Lower leg skin (tissue), 4 donors: ENCODE measurements around the gene SLC24A1. TPM values are rescaled to one million over a fixed set of nuclear protein-coding genes. Genes with fewer than 3 reads are reported as not detected.
"Not testable (repeated sequence)": the region's sequence is repeated elsewhere in the genome, so short reads cannot be mapped to it uniquely, and the experiment has no call there.

Source experiments
- DNase-seq, 2 donors: peaks; one replicate each; pipeline ENCODE4 v3.0.0-alpha.2; 2019; ENCODE audit warnings: low spot score in 2 of 2
- H3K4me3 ChIP-seq: fragments of 200-600 bp; sonication (generic); 2 replicates; pipeline ENCODE4 v1.5.1; 2017; ENCODE audit warnings: mild to moderate bottlenecking, low read depth; ENCODE audit not compliant: poor library complexity, severe bottlenecking
- POLR2A ChIP-seq, 2 donors: fragments of 450-650 bp; IDR thresholded peaks; one replicate each; pipeline ENCODE4 v1.6.1; 2016 to 2017; ENCODE audit warnings: antibody characterized with exemption in 2 of 2, mild to moderate bottlenecking in 1 of 2, moderate library complexity in 1 of 2
- WGBS, 2 donors: methylation state at CpG; one replicate each; pipeline ENCODE4 v1.1.5; 2018; 5-methylcytosine and 5-hydroxymethylcytosine counted together
- intact Hi-C: fragments of 100-400 bp; cut with DNase I; formaldehyde crosslinking; loops from one replicate; pipeline ENCODE4 v1.15.0; 2023; ENCODE audit warnings: low total_unique reads
- total RNA-seq, 4 donors: library from RNA; depleted of rRNA; stranded (reverse); fragments of >200 nt; gene quantifications; one replicate each; pipeline ENCODE4 v1.1.0, GENCODE V29; 2016
- TF ChIP-seq, protein P1 (sequence below), 3 donors: fragments of 450-650 bp; IDR thresholded peaks; one replicate each; pipeline ENCODE4 v1.5.1; 2016; ENCODE audit warnings: antibody characterized with exemption in 3 of 3, mild to moderate bottlenecking in 3 of 3, moderate library complexity in 2 of 3

SLC24A1 gene
- total RNA-seq, 4 donors from 2014 or later, result 4.6 to 10.6 (median 6.6) TPM

DNA sequence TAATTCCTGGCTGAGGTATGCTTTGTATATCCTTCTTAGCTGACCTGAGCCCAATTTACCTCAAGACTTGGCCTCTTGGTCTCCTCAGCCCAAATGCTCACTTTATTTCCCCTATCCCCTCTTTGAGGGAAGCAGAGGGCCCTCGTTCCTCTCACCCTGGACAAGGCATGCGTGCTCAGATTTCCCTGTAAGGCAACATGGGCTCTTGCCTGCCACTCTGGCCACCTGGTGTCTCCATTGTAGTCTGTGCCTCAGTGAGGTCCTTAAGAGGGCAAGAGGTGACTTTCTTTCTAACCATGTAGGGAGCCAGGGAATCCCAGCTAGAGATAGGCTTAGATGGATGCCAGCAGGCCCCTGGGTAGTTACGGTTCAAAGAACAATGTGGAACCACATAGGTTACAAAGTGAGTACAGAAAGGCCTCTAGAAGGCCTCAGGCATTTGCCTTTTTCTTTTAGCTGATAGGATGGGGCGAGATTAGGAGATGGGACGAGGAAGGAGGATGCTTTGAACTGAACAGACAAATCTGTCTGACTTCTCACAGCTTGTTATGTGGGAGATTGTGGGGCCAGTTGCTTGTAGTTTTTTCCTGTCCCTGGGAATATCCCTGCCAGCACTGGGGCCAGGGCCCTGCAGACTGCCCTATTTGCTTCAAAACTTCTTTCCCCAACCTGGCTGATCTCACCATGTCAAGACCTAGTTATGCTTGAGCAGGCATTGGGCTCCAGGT lies 9.7 kb upstream of the SLC24A1 start:
- intact Hi-C loops, result loop anchor here (1.0 kb wide), 1 partner anchor 44 kb away; no protein-coding TSS in a partner anchor
- peak overlapping the region; percentile 20 for H3K4me3 ChIP-seq
- WGBS, 2 donors, result 64 to 78% methylated on average over 5 of the region's 5 CpGs
- no peak for DNase-seq
- TF ChIP-seq, protein P1, sequence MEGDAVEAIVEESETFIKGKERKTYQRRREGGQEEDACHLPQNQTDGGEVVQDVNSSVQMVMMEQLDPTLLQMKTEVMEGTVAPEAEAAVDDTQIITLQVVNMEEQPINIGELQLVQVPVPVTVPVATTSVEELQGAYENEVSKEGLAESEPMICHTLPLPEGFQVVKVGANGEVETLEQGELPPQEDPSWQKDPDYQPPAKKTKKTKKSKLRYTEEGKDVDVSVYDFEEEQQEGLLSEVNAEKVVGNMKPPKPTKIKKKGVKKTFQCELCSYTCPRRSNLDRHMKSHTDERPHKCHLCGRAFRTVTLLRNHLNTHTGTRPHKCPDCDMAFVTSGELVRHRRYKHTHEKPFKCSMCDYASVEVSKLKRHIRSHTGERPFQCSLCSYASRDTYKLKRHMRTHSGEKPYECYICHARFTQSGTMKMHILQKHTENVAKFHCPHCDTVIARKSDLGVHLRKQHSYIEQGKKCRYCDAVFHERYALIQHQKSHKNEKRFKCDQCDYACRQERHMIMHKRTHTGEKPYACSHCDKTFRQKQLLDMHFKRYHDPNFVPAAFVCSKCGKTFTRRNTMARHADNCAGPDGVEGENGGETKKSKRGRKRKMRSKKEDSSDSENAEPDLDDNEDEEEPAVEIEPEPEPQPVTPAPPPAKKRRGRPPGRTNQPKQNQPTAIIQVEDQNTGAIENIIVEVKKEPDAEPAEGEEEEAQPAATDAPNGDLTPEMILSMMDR (IDR thresholded peaks at IDR 0.05), result no peak
- TF ChIP-seq POLR2A (IDR thresholded peaks at IDR 0.05), result no peak

DNA sequence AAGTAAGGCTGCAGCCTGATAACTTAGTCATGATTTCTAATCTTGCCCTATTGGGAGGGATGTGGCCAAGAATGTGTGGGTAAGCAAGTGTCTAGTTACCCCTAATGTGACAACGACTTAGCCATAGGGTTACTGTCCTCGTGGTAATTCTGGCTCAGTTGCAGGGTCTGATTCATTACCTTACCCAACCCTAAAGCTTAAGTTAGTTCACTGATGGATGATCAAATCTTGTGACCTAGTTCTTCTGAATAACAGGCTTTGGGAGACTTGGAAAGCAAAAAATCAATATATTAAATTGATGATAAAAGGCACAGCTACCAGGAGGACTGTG lies 9.2 kb upstream of the SLC24A1 start:
- intact Hi-C loops, result loop anchor here (1.0 kb wide), 1 partner anchor 44 kb away; no protein-coding TSS in a partner anchor
- TF ChIP-seq, protein P1 (IDR thresholded peaks at IDR 0.05), result no peak
- TF ChIP-seq POLR2A (IDR thresholded peaks at IDR 0.05), result no peak
- WGBS, 2 donors, result 36 to 48% methylated on average over 2 of the region's 2 CpGs
- no peak overlapping the region for H3K4me3 ChIP-seq
- DNase-seq, result no peak

DNA sequence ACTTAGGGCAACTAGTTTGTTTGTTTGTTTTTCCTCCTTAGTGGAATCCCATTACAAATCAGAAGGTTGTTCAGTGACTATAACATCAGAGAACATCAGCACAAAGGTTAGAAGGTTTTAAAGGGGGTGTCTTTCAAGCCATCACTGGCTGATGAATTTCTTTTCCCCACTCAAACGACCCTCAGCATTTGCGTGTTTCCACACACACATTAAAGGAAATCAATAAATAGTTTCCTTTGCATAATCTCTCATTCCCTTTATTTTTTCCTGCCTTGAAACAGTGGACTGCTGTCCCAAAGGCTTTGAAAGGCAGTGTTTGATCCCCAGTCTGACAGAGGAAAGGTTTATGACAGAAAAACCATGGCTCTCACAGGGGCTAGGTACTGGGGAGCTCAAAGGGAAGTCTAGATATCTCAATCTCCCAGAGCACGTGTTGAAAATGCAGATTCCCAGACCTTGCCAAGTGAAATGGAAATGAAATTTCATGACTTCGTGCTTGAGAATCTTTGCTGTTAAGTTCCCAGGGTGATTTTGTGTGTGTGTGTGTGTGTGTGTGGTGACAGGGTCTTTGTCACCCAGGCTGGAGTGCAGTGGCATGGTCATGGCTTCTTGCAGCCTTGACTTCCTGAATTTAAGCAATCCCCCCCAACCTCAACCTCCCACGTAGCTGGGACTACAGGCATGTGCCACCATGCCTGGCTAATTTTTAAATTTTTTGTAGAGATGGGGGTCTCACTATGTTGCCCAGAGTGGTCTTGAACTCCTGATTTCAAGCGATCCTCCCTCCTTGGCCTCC lies 8.6 kb upstream of the SLC24A1 start:
- TF ChIP-seq POLR2A (IDR thresholded peaks at IDR 0.05), result no peak
- TF ChIP-seq, protein P1 (IDR thresholded peaks at IDR 0.05), result no peak
- DNase-seq, result no peak
- intact Hi-C loops, result loop anchor here (1.0 kb wide), 1 partner anchor 45 kb away; no protein-coding TSS in a partner anchor
- no peak overlapping the region for H3K4me3 ChIP-seq
- 80 to 81% methylated on average over 6 of the region's 6 CpGs for WGBS, 2 donors

DNA sequence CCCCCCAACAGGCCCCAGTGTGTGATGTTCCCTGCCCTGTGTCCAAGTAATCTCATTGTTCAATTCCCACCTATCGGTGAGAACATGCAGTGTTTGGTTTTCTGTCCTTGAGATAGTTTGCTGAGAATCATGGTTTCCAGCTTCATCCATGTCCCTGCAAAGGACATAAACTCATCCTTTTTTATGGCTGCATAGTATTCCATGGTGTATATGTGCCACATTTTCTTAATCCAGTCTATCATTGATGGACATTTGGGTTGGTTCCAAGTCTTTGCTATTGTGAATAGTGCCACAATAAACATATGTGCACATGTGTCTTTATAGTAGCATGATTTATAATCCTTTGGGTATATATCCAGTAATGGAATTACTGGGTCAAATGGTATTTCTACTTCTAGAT lies 5.9 kb upstream of the SLC24A1 start:
- WGBS, 2 donors, result 85 to 100% methylated on average over 1 of the region's 1 CpG
- H3K4me3 ChIP-seq, intact Hi-C loops, DNase-seq: not testable (repeated sequence)

GRCh38 chr15:65618560-65619109 lies 3.1 kb upstream of the SLC24A1 start:
- WGBS, 2 donors, result 74 to 78% methylated on average over 5 of the region's 5 CpGs
- intact Hi-C loops, result no loop called here
- no peak for DNase-seq
- H3K4me3 ChIP-seq, result no peak overlapping the region
- TF ChIP-seq POLR2A (IDR thresholded peaks at IDR 0.05), result no peak
- TF ChIP-seq, protein P1 (IDR thresholded peaks at IDR 0.05), result no peak
